PC-3 (cell line): ENCODE results near the gene GOLGA8A. TPM values are rescaled to one million over a fixed set of nuclear protein-coding genes. Genes with fewer than 3 reads are reported as not detected.

ENCODE experiments used
- ATAC-seq: fragments of 200-7000 bp; cut with Tn5 transposase; 2 replicates; pipeline ENCODE4 v1.9.1; 2020; ENCODE audit warnings: mild to moderate bottlenecking, moderate library complexity
- BruUV-seq: library from RNA; stranded (reverse); fragments of 400-500 nt; replicated peaks from 2 replicates; lab custom pipeline; 2021; lab: Mats Ljungman, UMichigan
- CTCF ChIA-PET: fragments of 300-600 bp; sonication (Branson Sonifier 250); formaldehyde crosslinking; loops from one replicate; lab custom pipeline; 2022; ENCODE audit warnings: antibody characterized with exemption; lab: Charles Lee
- POLR2A ChIA-PET: fragments of 300-600 bp; sonication (Branson Sonifier 250); formaldehyde crosslinking; loops from one replicate; lab custom pipeline; 2022; ENCODE audit warnings: antibody characterized with exemption; ENCODE audit not compliant: unreplicated experiment; lab: Charles Lee
- DNase-seq: peaks from one replicate; pipeline ENCODE4 v3.0.0-alpha.2; 2015
- H2AFZ ChIP-seq: fragments of 300-600 bp; sonication (generic); 2 replicates; pipeline ENCODE4 v1.6.0; 2016; ENCODE audit warnings: antibody characterized with exemption, low read length
- H3F3A ChIP-seq: fragments of 300-600 bp; sonication (generic); one replicate; pipeline ENCODE4 v1.6.0; 2017; ENCODE audit warnings: antibody characterized with exemption, low read length, control low read depth, mild to moderate bottlenecking; ENCODE audit not compliant: unreplicated experiment
- H3K27ac ChIP-seq: fragments of 300-600 bp; sonication (generic); 2 replicates; pipeline ENCODE4 v1.5.1; 2016; ENCODE audit warnings: mild to moderate bottlenecking, low read length
- H3K27me3 ChIP-seq: fragments of 300-600 bp; sonication (generic); 2 replicates; pipeline ENCODE4 v1.6.1; 2016; ENCODE audit warnings: low read length, mixed read lengths
- H3K36me3 ChIP-seq: fragments of 300-600 bp; sonication (generic); 2 replicates; pipeline ENCODE4 v1.6.1; 2016; ENCODE audit warnings: low read depth, mixed run types, low read length, mixed read lengths
- H3K4me1 ChIP-seq: fragments of 300-600 bp; sonication (generic); 2 replicates; pipeline ENCODE4 v1.5.1; 2016; ENCODE audit warnings: low read length; ENCODE audit not compliant: insufficient read depth
- H3K4me2 ChIP-seq: fragments of 300-600 bp; sonication (generic); 2 replicates; pipeline ENCODE4 v1.6.0; 2016; ENCODE audit warnings: low read length
- H3K4me3 ChIP-seq: fragments of 300-600 bp; sonication (generic); 2 replicates; pipeline ENCODE4 v1.5.1; 2016; ENCODE audit warnings: mild to moderate bottlenecking, low read length, mixed read lengths
- H3K79me2 ChIP-seq: fragments of 300-600 bp; sonication (generic); 2 replicates; pipeline ENCODE4 v1.6.1; 2017; ENCODE audit warnings: low read length, mixed read lengths
- H3K9ac ChIP-seq: fragments of 300-600 bp; sonication (generic); 2 replicates; pipeline ENCODE4 v1.6.0; 2016; ENCODE audit warnings: mild to moderate bottlenecking, low read length
- H3K9me2 ChIP-seq: fragments of 300-600 bp; sonication (generic); replicated peaks from 2 replicates; pipeline ENCODE4 v1.6.1; 2016; ENCODE audit warnings: mixed run types, low read length, mixed read lengths
- H3K9me3 ChIP-seq: fragments of 300-600 bp; sonication (generic); 2 replicates; pipeline ENCODE4 v1.6.1; 2016; ENCODE audit warnings: low read length, mixed read lengths
- H4K20me1 ChIP-seq: fragments of 300-600 bp; sonication (generic); 2 replicates; pipeline ENCODE4 v1.6.1; 2016; ENCODE audit warnings: low read length, mixed read lengths
- CTCF ChIP-seq: fragments of 300-600 bp; sonication (generic); conservative IDR thresholded peaks from 2 replicates; pipeline ENCODE4 v1.5.1; 2017; ENCODE audit warnings: antibody characterized with exemption, low read depth, mild to moderate bottlenecking, low read length
- EZH2 ChIP-seq: fragments of 300-600 bp; sonication (generic); IDR thresholded peaks from one replicate; pipeline ENCODE4 v1.6.1; 2017; ENCODE audit warnings: antibody characterized with exemption, mild to moderate bottlenecking, low read length; ENCODE audit not compliant: unreplicated experiment
- EZH2phosphoT487 ChIP-seq: fragments of 300-600 bp; sonication (generic); IDR thresholded peaks from 2 replicates; pipeline ENCODE4 v1.6.1; 2018; ENCODE audit warnings: mild to moderate bottlenecking, antibody characterized with exemption, low read length, borderline replicate concordance
- intact Hi-C: fragments of 100-400 bp; cut with micrococcal nuclease; formaldehyde crosslinking; loops from 2 replicates; pipeline ENCODE4 v1.9.0; 2023
- total RNA-seq: library from RNA; depleted of rRNA; stranded (reverse); fragments of >200 nt; gene quantifications from 2 replicates; pipeline ENCODE4 v1.2.3, GENCODE V29; 2014

Gene GOLGA8A
- total RNA-seq, 1 experiment from 2014 or later: 25.3 TPM

- H2AFZ ChIP-seq: no peak overlapping the region
- BruUV-seq: no TSS peak
- CTCF ChIA-PET: no interaction called here
- H4K20me1 ChIP-seq: no peaks in the 10 kb centered on the region
- H3K79me2 ChIP-seq: no peaks in the 10 kb centered on the region
- H3K27ac ChIP-seq: no peak overlapping the region
- no peak overlapping the region for H3K4me2 ChIP-seq
- no peaks in the 10 kb centered on the region for H3K9me3 ChIP-seq
- no peaks in the 10 kb centered on the region for H3K36me3 ChIP-seq
- H3K4me3 ChIP-seq: no peak overlapping the region
- no peak for DNase-seq
- no peaks in the 10 kb centered on the region for H3K4me1 ChIP-seq
- no peak for ATAC-seq
- POLR2A ChIA-PET: no interaction called here
- TF ChIP-seq CTCF: no peak
- TF ChIP-seq EZH2phosphoT487: no peak
- TF ChIP-seq EZH2: no peak
- H3F3A ChIP-seq: no peaks in the 10 kb centered on the region
- no peak overlapping the region for H3K9ac ChIP-seq
- intact Hi-C loops: loop anchor here (10.0 kb wide), 1 partner anchor 376 kb away; no protein-coding TSS in a partner anchor
- peaks cover 46% of the 10 kb centered on the region for H3K27me3 ChIP-seq
- no peaks in the 10 kb centered on the region for H3K9me2 ChIP-seq
Observed at GRCh38 chr15:34460451-34460850, 22.8 kb upstream of the GOLGA8A start.

- ATAC-seq: no peak
- POLR2A ChIA-PET: no interaction called here
- H3K27ac ChIP-seq: no peak overlapping the region
Observed at GRCh38 chr15:34456658-34457057, 19.1 kb upstream of the GOLGA8A start.

More at GRCh38 chr15:34456658-34457057, 19.1 kb upstream of the GOLGA8A start:
- TF ChIP-seq EZH2 (no peak), CTCF (no peak), EZH2phosphoT487 (no peak)
- intact Hi-C loops: no loop called here
- peaks cover 49% of the 10 kb centered on the region for H3K27me3 ChIP-seq
- no peaks in the 10 kb centered on the region for H3K9me2 ChIP-seq
- no TSS peak for BruUV-seq
- H2AFZ ChIP-seq: no peak overlapping the region
- H3K4me3 ChIP-seq: no peak overlapping the region
- CTCF ChIA-PET: no interaction called here
- no peaks in the 10 kb centered on the region for H3K79me2 ChIP-seq
- H4K20me1 ChIP-seq: no peaks in the 10 kb centered on the region
- no peak overlapping the region for H3K9ac ChIP-seq
- no peak overlapping the region for H3K4me2 ChIP-seq
- H3K36me3 ChIP-seq: no peaks in the 10 kb centered on the region
- H3K9me3 ChIP-seq: no peaks in the 10 kb centered on the region
- DNase-seq: no peak
- no peaks in the 10 kb centered on the region for H3F3A ChIP-seq
- no peaks in the 10 kb centered on the region for H3K4me1 ChIP-seq
